NCI-H128 (cell line): ENCODE results near the gene POGLUT3.

Experiments
- DNase-seq: peaks from one replicate; lab custom pipeline; 2025; ENCODE audit not compliant: unreplicated experiment; lab: John Stamatoyannopoulos, UW

POGLUT3 gene

DNA sequence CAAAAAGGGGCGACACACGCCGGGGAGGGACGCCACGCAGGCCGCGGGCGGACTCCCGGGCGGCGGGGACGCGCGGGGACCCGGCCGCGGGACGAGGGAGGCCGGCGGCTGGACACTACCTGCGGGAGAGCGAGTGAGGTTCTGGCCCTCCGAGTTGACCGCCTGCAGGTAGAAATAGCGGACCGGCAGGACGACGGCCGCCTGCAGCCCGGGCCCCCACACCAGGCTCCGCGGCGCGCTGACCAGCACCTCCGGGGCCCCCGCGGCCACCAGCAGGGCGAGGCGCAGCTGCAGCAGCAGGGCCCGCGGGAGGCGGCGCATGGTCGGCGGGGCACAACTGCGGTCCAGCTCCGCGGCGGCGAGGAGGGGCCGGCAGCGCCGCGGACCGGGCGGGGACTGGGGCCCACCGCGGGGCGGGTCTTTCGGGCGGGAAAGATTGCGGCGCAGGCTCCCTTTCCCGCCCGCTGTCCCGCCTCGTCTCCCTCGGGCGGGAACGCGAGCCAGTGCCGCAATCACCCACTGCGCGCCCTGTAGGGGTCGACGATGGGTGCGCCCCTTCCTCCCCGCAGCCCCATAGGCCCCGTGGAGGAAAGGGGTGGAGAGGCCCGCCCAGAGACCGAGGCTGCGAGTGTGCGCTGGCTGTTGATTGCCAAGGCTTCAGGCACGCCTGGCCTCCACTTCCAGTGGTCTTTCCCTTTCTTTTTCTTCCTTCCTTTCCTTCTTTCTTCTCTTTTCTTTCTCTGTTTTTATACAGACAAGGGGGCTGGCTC is at the start of gene POGLUT3:
Gene POGLUT3, minus strand, starts transcription at position 339 of the 770 bp plus-strand sequence. Its CDS starts 18 bp downstream, at position 321.
- no peak for DNase-seq

DNA sequence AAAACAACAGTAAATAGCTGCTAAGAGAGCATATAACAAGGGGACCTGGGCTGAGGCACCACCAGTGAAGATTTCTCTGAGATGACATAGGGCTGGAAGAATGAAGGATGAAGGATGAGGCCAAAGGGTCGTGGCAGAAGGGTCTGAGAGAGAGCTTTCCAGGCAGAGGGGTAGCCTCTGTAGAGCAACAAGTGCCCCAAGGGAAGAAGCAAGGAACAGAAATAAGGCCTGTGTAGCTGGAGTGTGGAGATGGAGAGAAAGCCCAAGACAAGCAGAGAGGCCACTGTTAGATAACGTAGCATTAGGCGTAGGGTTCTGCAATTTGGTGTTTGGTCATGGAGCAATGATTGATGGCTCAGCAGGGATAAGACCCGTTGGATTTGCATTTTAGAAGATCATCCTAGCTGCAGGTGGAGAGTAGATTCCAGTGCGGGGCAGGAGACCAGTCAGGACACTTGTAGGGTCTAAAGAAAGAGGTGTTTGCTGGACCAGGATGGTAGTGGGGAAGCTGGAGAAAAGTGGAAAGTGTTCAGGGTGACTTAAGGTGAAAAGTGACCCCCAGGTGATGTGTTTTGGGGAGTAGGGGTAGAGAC is 47.8 kb upstream of the POGLUT3 start:
- DNase-seq: no peak

- DNase-seq: no peak
Observed at GRCh38 chr11:108543316-108543964, 45.3 kb upstream of the POGLUT3 start.

DNA sequence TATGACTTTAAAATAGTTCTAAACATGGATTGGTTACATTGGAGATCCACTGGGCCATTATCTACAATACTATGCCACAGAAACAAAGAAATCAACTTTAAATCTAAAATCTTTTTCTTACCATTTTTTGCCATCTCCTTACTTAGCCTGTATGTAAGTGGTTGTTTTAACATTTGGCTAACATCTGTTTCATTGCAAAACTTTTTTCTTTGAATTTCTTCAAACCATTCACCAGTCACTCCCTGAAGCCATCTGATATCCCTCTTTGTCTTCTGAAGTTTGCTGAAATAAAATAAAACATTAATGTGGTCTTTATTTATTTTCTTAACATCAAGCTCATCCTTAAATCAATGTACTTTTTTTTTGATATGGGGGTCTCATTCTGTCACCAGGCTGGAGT is 43.3 kb upstream of the POGLUT3 start:
- DNase-seq: no peak

DNA sequence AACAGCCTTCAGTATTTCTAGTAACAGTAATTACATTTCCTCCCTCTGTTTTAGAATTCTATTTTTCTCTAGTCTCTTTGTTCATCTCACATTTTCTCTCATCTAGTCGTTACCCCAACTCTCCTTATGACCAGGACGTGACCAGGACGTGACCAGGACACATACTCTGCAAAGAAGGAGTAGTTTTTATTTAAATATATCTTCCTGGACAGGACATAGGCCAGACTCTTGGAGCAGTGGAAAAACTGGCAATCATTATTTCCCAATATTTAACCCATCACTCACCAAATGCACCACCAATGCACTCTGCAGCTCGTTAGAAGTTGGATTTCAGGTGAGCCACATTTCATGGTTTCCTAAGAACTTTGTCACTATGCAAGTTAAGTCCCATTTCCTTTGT is 40.3 kb upstream of the POGLUT3 start:
- no peak for DNase-seq

DNA sequence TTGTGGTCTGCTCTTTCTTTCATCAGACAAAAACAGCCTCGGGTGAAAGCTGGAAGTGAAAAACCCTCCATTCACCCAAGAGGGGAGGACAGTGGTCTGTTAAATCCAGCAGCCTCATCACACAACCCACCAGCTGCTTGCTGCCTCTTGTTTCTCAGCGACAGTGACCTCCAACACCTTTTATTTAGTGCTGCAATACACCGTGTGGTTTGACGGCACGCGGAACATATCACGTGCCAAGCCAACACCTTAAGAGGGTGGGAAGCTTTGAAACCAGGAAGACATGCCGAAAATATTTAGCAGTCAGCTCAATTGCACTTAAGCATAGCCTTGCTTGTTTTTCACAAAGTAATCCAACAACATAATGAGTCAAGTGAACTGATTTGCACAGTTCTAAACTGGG is 39.8 kb upstream of the POGLUT3 start:
- DNase-seq: no peak

GRCh38 chr11:108536783-108537182 is 38.6 kb upstream of the POGLUT3 start:
- DNase-seq: no peak

GRCh38 chr11:108535384-108535955 is 37.3 kb upstream of the POGLUT3 start:
- no peak for DNase-seq

DNA sequence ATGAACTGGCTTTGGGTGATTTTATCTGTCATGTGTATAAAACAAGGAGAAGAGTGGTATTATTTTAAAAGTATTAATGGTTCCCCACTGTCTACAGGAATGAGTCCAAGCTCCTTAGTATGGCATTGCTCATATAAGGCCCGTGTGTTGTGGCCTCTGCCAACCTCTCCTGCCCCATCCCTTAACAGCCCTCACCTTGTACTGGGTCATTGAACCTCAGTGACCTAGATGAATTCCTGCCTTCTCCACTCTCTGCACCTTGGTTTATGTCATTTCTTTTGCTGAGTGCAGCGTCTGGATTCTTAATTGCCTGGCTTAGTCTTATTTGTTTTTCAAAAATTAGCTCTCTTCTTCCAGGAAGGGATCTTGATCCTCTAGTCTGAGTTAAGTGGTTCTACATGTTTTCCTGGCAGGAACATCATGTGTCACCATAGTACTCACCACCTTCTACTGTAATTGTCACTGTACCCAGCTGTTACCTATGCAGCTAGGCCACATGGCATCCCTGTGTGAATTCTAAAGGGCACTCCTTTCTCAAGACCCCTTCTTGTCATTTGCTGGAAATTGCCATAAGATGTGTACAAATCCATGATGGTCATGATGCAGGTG is 36.2 kb upstream of the POGLUT3 start:
- no peak for DNase-seq

- DNase-seq: no peak
Observed at GRCh38 chr11:108530426-108530825, 32.2 kb upstream of the POGLUT3 start.

GRCh38 chr11:108527382-108527781 is 29.2 kb upstream of the POGLUT3 start:
- DNase-seq: no peak

GRCh38 chr11:108525161-108525560 is 27.0 kb upstream of the POGLUT3 start:
- DNase-seq: no peak

DNA sequence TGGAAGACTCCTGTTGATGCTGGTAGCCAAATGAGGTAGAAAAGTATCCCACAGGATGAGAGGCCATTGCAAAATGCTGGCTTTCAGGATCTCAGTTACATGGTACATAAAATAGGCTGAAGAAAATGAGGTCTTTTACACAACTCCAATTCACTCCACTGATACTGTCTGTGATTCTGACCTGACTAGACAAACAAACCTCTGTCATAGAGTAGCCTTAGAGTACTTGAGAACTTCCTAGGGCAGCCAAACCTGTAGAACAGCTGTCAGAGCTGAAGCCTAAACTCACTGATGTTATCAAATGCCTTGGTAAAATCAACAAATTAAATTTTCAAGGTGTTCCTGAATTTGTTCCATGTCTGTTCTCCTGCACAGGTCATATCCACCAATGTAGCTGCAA is 26.2 kb upstream of the POGLUT3 start:
- DNase-seq: no peak

DNA sequence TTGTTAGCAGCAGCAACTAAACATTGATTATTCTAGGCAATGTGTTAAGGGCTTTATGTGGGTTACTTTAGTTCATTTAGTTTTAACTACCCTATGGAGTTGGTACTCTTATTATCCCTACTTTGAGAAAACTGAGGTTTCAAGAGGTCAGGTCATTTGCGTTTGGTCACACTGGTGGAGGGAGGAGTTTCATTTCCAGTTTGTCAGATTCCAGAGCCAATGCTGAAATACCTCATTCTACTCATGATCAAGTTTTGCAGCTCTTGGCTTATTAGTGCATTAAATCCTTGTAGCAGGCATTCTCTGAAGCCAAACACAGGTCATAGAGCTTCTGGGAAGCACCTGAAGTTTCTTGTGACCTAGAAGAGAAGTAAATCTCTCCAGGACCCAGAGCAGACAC is 24.1 kb upstream of the POGLUT3 start:
- DNase-seq: no peak

DNA sequence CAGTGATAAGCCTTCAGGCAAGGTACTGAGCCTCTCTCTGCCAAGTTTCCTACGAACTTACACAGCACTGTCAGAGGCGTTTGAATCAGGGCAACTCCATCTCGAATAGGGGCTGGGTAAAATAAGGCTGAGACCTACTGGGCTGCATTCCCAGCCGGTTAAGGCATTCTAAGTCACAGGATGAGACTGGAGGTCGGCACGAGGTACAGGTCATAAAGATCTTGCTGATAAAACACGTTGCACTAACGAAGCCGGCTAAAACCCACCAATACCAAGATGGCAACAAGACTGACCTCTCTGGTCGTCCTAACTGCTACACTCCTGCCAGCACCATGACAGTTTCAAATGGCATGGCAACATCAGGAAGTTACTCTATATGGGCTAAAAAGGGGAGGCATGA is 20.4 kb upstream of the POGLUT3 start:
- no peak for DNase-seq

DNA sequence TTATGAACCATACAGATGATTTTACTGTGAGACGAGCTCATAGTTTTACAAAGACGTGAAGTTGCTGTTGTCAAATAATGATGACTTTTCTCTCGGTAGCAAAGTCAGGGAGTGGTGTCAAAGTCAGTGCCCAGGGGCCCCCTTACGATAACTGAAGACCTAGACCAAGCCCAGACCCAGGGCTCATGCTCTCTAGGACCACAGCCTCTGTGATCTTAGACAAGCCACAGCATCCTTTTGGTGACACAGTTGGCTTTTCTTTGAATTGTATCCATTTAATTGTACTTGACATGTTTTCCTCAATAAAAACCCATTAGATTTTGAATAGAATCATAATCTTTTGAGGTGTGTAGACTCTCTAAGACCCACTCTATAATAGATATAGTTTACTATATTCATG is 17.9 kb upstream of the POGLUT3 start:
- DNase-seq: no peak

GRCh38 chr11:108512708-108513107 is 14.5 kb upstream of the POGLUT3 start:
- no peak for DNase-seq

GRCh38 chr11:108511851-108512474 is 13.8 kb upstream of the POGLUT3 start:
- DNase-seq: no peak

DNA sequence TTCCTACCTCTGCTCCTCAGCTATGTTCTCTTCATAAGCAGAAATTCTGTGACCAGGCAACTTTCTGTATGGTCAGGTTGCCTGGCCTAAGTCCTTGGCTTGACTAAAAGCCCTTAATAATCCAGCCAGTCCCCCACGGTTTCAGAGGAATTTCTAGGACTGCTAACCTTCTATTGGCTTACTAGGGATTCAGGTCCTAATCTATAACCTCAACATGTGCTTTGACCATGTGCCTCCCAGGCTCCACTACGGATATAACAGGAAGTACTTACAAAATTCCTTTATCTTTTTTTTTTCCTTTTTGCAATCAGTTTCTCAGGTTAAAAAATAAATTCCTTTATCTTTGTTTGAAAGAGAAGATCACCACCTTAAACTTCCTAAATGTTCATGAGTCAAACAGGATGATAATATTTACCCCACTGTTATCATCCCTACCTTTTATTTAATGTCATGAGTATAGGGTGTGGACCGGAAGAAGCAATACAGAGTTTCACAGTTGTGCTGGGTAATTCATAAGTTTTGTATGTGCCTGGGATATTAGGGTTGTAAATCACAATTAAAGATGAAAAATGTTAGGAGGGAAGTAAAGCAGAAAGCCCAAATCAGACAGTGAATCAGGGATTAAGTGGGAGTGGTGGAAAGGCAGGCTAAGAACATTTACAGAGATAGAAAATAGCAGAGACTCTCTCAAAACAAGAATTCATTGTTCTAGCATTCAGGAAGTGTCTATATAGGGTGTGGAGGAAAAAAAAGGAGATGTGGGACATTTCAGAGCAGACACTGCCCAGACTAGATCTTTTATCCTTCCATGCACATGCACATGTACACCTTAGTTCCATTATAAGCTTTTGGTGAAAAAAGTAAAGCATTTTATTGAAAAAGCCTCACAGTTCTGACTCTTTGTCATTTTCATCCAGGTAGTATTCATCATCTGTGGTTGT is 10.7 kb upstream of the POGLUT3 start:
- no peak for DNase-seq

GRCh38 chr11:108501396-108501795 is 3.2 kb upstream of the POGLUT3 start:
- no peak for DNase-seq
